Neural cell (in vitro differentiated cells): ENCODE data around the gene TBX19.

Source experiments
- EP300 ChIP-seq: fragments of 450-650 bp; conservative IDR thresholded peaks from 2 replicates; pipeline ENCODE4 v1.6.1; 2014; ENCODE audit warnings: antibody characterized with exemption, mild to moderate bottlenecking, moderate library complexity; ENCODE audit not compliant: poor library complexity, severe bottlenecking
- TF ChIP-seq, protein P1 (sequence below): fragments of 450-650 bp; IDR thresholded peaks from 2 replicates; pipeline ENCODE4 v1.5.1; 2014; ENCODE audit warnings: antibody characterized with exemption, mild to moderate bottlenecking, moderate library complexity; ENCODE audit not compliant: poor library complexity, severe bottlenecking

DNA sequence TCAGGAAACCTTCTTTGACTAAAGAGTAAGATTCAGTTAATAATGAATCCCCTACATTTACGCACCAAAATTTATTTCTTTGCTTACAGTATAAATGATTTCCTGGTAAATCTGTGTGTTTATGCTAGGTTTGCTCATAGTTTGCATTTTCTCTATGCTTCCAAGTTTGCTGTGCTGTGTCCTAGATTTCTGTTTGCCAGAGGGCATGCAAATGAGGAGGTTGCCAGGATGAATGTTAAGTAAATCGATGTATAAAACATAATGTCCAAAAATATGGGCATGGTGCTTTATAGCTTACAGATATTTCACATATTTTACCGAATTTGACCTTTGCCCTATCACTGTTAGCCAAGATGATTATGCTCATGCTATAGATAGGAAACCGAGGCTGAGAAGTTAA lies 63.8 kb downstream of the TBX19 start:
- TF ChIP-seq, protein P1, sequence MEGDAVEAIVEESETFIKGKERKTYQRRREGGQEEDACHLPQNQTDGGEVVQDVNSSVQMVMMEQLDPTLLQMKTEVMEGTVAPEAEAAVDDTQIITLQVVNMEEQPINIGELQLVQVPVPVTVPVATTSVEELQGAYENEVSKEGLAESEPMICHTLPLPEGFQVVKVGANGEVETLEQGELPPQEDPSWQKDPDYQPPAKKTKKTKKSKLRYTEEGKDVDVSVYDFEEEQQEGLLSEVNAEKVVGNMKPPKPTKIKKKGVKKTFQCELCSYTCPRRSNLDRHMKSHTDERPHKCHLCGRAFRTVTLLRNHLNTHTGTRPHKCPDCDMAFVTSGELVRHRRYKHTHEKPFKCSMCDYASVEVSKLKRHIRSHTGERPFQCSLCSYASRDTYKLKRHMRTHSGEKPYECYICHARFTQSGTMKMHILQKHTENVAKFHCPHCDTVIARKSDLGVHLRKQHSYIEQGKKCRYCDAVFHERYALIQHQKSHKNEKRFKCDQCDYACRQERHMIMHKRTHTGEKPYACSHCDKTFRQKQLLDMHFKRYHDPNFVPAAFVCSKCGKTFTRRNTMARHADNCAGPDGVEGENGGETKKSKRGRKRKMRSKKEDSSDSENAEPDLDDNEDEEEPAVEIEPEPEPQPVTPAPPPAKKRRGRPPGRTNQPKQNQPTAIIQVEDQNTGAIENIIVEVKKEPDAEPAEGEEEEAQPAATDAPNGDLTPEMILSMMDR, result no peak
- no peak for TF ChIP-seq EP300
